ENCODE measurements around the gene LRFN4.
A peak's percentile ranks its signal among the peaks of the same experiment; 100 is the strongest.

LRFN4 gene

GRCh38 chr11:66858939-66859685, 2.2 kb downstream of the LRFN4 start:
- DNase-seq, result no peak

DNA sequence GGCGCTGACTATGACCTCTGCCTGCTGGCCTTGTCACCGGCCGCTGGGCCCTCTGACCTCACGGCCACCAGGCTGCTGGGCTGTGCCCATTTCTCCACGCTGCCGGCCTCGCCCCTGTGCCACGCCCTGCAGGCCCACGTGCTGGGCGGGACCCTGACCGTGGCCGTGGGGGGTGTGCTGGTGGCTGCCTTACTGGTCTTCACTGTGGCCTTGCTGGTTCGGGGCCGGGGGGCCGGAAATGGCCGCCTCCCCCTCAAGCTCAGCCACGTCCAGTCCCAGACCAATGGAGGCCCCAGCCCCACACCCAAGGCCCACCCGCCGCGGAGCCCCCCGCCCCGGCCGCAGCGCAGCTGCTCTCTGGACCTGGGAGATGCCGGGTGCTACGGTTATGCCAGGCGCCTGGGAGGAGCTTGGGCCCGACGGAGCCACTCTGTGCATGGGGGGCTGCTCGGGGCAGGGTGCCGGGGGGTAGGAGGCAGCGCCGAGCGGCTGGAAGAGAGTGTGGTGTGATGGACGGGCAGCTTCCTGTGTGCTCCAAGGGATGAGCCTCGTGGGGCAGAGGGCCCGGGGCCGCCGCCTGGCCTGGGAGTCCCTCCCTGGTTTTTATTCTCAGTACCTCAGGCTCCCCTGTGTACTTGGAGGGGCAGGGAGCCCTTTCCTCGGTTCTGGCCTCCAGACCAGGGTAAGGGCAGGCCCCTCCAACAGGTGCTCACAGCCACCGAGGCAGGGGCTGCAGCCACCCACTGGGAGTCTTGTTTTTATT, 3.0 kb downstream of the LRFN4 start:
- DNase-seq, result no peak

GRCh38 chr11:66860449-66860831, 3.6 kb downstream of the LRFN4 start:
- no peak for DNase-seq

- no peak for DNase-seq
These were observed 4.3 kb downstream of the LRFN4 start for GRCh38 chr11:66861038-66861773.

DNA sequence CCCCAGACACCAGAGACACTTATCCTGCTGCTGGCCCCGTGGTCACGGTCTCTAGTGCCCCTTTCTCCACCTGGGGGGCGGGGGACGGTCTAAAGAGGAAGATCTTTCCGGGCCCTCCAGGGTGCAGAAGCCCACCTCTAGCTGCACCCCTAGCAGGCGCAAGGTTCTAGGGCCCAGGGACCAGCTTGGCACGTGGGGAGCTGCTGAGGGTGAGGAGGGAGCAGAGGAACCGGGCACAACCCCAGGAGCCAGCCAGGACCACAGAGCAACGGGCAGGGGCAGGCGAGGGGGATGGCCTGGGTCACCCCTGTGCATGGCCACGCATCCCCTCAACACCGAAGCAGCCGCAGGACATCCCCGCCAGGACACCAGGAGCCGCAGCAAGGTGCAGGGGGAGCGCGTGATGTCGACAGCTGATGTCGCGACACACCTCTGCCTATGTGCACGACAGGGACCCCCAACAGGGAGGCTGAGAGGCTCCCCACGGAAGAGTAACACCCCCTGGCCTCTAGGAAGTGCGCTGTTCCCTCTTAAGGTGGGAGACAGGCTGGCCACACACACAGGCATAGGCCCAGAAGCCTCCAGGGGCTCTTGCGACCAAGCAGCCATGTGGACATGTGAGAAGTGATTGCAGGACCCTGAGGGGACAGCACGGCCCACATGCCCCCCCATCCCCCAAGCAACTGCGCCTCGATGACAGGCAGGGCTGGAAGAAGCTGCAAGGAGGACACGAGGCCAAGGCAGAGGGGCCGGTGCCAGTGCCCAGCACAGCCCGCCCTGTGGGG, 5.1 kb downstream of the LRFN4 start:
- no peak for DNase-seq

- no peak for DNase-seq
These were observed 5.7 kb downstream of the LRFN4 start for GRCh38 chr11:66862559-66863037.

DNA sequence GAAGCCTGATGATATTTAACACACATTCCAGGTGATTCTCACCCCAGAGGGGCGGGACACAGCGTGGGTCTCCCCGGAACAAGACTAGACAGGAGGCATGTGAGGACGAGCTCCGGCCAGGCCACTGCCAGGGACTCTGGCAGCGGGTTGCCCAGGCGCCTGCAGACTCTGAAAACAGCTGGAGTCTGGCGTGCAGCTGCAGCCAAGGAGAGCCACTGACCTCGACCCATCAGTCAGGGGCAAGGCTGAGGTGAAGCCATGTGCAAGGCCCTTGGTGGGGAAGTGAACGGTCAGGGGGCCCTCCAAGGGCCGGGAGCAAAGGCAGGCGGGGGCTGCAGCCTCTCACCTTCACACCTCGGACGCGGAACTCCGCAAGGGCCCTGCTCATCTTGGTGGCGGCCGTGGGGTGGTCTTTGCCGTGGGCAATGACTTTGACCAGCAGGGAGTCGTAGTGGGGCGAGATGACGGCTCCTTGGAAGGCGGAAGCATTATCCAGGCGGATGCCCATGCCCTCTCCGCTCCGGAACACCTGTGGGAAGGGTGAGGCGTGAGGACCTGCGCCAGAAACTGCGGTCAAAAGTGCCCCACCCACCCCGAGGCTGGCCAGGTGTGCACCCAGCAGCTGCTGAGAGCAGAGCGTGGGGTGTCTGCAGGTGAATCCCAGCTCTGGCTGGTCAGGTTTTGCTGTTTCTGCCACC, 6.7 kb downstream of the LRFN4 start:
- no peak for DNase-seq

- no peak for DNase-seq
These were observed 7.5 kb downstream of the LRFN4 start for GRCh38 chr11:66864172-66864901.

DNA sequence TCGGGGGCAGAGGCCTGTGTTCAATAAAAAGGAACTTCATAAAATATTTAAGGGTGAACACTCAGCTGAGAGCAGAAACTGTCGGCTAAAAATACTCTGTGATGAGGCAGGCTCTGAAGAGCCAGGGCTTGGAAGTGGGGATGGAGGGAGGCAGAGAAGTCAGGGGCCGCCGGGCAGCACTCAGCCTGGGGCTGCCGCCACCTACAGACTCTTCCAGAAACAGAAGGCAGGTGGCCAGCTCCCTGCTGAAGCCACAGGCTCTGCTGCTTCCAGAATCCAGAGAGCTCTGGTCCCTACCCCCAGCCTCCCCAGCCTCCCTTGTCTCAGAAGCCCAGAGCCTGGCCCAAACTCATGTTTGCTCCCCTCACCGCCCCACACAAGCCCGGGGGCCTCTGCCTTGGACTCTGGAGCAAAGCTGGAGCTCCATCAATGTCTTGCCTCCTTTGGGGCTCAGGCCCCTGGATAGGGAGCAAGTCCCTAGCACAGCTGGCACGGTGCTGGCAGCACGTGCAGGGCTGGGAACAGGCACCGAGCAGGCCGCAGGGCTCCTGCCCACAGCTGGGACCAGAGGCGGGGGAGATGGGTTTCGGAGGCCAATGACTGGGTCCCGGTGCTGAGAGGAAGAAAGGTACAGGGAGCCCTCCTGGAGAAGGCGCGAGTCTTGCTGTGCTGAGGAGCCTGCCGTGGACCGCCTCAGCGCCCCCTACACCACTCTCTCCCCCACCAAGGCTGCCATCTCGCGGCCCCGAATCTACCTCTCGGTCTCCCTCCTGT, 8.2 kb downstream of the LRFN4 start:
- DNase-seq, result no peak

GRCh38 chr11:66866007-66866406, 9.1 kb downstream of the LRFN4 start:
- no peak for DNase-seq

DNA sequence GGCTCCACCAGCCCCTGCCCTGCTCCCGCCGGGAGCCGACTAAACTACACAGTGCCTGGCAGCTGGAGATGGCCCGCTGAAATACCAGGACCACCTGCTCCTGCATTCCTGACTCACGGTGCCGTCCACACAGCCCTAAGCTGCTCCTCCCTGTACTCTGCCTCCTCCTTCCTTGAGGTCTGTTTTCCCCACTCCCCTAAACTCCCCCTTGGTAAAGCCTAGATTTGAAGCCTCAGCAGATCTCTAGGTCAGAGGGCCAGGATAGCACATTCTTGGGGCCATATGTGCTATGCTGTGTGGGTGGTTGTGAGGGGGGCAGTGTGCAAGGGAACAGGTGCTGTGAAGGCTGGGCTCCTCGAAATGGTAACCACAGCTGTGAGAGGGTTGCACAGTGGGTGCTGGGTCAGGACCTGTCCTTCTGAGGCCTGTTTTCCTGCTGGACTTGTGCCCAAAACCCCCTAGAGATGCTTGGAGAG, 9.7 kb downstream of the LRFN4 start:
- DNase-seq, result no peak

DNA sequence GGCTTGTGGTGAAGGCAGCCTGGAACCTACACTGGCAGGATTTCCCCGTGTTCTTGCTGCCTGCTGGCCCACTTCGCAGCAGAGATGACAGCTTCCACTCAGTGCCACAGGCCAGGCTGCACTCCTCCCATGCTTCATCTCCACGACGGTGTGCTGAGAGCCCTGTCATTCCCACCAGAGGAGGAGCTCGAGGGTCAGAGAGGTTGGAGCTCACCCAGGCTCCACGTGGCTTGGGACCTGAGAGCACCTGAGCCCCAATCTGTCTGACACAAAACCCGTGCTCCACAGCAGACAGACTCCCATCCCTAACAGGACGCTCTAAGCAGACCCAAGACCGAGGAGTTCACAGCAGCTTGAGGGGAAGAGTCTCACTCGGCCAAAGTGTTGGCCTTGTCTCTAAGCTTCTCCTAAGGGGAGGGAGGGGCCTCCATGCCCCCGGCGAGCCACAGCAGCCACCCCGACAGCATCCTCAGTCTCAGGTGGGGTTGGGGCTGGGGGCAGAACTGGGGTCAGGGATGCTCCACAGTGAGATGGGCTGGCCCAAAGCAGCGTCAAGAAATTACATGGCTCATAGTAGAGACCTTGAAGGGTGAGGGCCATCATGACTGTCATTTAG, 10.7 kb downstream of the LRFN4 start:
- no peak for DNase-seq

- no peak for DNase-seq
These were observed 11.3 kb downstream of the LRFN4 start for GRCh38 chr11:66868082-66868725.

DNA sequence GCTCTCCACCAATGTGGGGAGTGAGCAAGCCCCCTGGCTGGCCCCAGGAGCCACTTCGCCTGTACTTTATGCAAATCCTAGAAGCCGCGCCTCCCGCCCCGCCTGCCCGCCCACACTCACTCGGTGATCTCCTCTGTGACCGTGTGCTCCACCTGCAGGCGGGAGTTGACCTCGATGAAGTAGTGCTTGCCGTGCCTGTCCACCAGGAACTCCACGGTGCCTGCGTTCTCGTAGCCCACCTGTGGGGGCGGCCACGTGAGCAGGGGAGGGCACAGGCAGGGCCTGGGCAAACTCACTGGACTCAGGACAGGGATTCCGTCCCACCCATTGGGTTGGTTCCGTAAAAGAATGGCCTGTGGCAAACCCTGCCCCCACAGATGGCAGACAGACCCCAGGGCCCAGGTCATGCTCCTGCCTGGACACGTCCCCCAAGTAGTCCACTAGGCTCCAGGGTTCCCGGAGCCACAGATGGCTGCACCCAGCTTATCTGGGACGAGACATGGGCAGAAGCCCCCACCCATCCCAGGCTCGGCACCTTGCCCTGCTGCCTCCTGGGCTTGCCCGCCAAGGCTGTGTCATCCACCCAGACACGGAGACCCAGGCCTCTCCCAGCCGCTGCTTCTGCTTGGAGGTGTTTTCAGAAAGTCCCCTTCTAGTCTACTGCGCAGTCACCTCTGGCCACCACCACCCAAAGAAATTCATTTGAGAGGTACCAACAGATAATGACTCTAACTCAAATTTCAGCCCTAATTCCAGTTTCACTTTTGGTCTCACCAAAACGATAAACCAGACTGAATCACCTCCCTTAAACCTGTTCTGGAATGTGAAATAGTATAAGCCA, 12.1 kb downstream of the LRFN4 start:
- DNase-seq, result peak in 1 of 2 donors; percentile 66

DNA sequence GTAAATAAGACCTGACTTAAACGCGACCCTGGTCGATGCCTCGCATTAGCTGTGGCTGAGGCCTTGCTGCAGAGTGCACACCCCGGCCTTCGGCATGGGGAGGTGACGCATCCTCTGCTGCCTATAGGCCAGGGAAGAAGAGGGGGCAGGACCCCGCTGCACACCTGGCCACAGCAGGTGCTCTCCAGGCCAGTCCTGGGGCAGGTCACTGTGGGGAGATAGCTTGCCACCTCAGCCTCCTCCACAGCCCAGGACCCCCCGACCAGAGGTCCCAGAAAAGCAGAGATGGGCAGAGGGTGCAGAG, 12.7 kb downstream of the LRFN4 start:
- DNase-seq, result no peak

DNA sequence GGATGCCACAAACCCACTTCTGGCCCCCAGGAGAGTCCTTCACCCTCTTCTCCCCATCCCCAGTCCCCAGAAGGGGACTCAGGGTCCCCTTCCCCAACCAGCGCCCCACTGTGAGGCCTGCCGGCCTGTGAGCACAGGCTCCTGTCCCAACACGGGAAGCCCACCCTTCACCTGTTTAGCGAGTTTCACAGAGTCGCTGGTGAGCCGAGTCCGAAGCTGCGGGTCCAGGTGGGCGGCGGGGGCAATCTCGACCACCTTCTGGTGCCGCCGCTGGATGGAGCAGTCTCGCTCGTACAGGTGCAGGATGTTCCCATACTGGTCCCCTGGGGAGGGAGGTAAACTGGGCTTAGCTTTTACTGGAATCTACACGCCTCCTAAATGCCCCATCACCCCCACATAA, 13.3 kb downstream of the LRFN4 start:
- no peak for DNase-seq

DNA sequence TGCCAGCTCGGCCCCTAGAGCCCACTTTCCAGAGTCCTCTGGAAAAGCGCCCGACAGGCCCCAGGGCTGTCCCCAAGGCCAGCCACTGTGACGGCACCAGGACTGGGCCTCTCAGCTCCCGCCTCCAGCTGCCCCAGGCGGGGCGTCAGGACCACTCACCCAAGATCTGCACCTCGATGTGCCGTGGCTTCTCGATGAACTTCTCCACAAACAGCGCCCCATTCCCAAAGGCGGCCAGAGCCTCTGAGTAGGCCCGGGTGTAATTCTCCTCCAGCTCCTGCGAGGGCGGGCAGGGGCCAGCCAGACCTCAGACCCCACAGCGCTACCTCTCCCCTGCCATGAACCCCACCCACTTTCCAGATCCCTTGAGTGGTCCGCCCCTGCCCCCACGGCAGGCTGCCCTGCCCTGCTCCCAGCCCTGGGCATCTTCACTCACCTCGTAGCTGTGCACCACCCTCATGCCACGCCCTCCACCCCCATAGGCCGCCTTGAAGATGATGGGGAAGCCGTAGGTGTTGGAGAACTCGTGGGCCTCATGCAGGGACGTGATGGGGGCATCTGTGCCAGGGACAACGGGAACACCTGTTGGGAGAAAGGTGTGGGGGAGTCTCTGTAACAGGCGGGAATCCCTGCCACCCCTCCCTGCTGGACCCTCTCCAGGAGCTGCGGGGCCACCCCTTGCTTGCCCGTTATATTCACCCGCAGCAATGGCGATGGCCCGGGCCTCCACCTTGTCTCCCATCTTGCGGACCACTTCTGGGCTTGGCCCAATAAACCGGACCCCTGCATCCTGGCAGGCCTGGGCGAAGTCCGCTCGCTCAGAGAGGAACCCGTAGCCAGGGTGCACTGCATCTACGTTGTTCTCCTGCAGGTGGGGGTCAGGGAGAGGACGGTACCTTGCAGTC, 14.0 kb downstream of the LRFN4 start:
- no peak for DNase-seq

- no peak for DNase-seq
These were observed 14.6 kb downstream of the LRFN4 start for GRCh38 chr11:66871521-66871901.

All from bone marrow (tissue), 2 donors.